ENCODE results near the gene DSCAML1. TPM values are rescaled to one million over a fixed set of nuclear protein-coding genes. Genes with fewer than 3 reads are reported as not detected.

DSCAML1 gene
- total and polyA plus RNA-seq, 7 donors: 0.04 to 0.52 (median 0.06) TPM

- Histone ChIP-seq H3K4me1 (peaks cover 12% of the 10 kb centered on the region), H3K36me3 (ENCODE audit: insufficient read depth in 1 of 2, low read depth in 1 of 2) (no peaks in the 10 kb centered on the region), H3K9me3 (no peaks in the 10 kb centered on the region), H3K27ac (no peak overlapping the region), H3K27me3 (ENCODE audit: insufficient read depth in 3 of 3, low read length in 2 of 3) (no peaks in the 10 kb centered on the region), H3K4me3 (no peak overlapping the region)
- 68 to 91% (median 69%) methylated on average over 7 of the region's 7 CpGs for WGBS, 3 donors
- intact Hi-C loops (cut with DNase I): no loop called here
- ATAC-seq: no peak
- no peak for DNase-seq
- no peak for TF ChIP-seq CTCF (IDR thresholded peaks at IDR 0.05)
Observed at GRCh38 chr11:117829369-117829725, 32.3 kb upstream of the DSCAML1 start.

GRCh38 chr11:117828611-117829368, 31.8 kb upstream of the DSCAML1 start:
- DNase-seq: peak; percentile 65 to 76
- intact Hi-C loops (cut with DNase I): no loop called here
- Histone ChIP-seq H3K4me1 (peaks cover 15% of the 10 kb centered on the region), H3K36me3 (ENCODE audit: insufficient read depth in 1 of 2, low read depth in 1 of 2) (no peaks in the 10 kb centered on the region), H3K9me3 (no peaks in the 10 kb centered on the region), H3K27me3 (ENCODE audit: insufficient read depth in 3 of 3, low read length in 2 of 3) (no peaks in the 10 kb centered on the region), H3K4me3 (no peak overlapping the region), H3K27ac (no peak overlapping the region)
- TF ChIP-seq CTCF (IDR thresholded peaks at IDR 0.05): no peak
- ATAC-seq: peak in 1 of 4 donors; percentile 29
- WGBS, 3 donors: 50 to 72% (median 55%) methylated on average over 15 to 16 of the region's 16 CpGs

- no peak overlapping the region for H3K4me3 ChIP-seq
- no peaks in the 10 kb centered on the region for H3K9me3 ChIP-seq
- ATAC-seq (no peak), DNase-seq (no peak)
- H3K27me3 ChIP-seq (ENCODE audit: insufficient read depth in 3 of 3, low read length in 2 of 3): no peaks in the 10 kb centered on the region
- TF ChIP-seq CTCF (IDR thresholded peaks at IDR 0.05): no peak
- no peaks in the 10 kb centered on the region for H3K36me3 ChIP-seq (ENCODE audit: insufficient read depth in 1 of 2, low read depth in 1 of 2)
- peaks cover 13% of the 10 kb centered on the region for H3K4me1 ChIP-seq
- H3K27ac ChIP-seq: no peak overlapping the region
- 70 to 75% (median 75%) methylated on average over 15 of the region's 15 CpGs for WGBS, 3 donors
- intact Hi-C loops (cut with DNase I): no loop called here
Observed at GRCh38 chr11:117827521-117828511, 30.8 kb upstream of the DSCAML1 start.

- no peak overlapping the region for H3K27ac ChIP-seq
- no peaks in the 10 kb centered on the region for H3K9me3 ChIP-seq
- intact Hi-C loops (cut with DNase I): no loop called here
- no peak for TF ChIP-seq CTCF (IDR thresholded peaks at IDR 0.05)
- no peaks in the 10 kb centered on the region for H3K36me3 ChIP-seq (ENCODE audit: insufficient read depth in 1 of 2, low read depth in 1 of 2)
- no peak overlapping the region for H3K4me3 ChIP-seq
- H3K4me1 ChIP-seq: peaks cover 12% of the 10 kb centered on the region
- no peaks in the 10 kb centered on the region for H3K27me3 ChIP-seq (ENCODE audit: insufficient read depth in 3 of 3, low read length in 2 of 3)
- no peak for DNase-seq
- 90 to 96% (median 95%) methylated on average over 3 of the region's 3 CpGs for WGBS, 3 donors
- no peak for ATAC-seq
Observed at GRCh38 chr11:117826832-117827231, 29.8 kb upstream of the DSCAML1 start.

Measured in psoas muscle (tissue), 8 donors.